ENCODE measurements around the gene TENM3.

TENM3 gene

DNA sequence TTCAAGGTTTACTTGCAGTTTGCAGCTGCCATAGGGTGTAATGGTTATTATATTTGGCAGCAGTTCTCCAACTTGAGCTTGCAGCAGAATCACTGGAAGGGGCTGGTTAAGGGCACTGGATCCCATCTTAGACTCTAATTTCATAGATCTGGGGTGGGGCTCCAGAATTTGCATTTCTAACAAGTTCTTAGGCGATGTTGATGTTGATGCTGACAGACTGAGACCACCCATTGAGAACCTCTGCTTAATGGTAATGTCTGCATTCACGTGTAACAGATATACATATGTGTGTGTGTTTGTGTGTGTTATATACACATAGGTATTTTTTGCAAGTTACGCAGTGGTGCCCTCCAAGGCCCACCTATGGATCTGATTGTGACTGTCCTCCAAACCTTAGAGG, 13.8 kb downstream of the TENM3 start:
- DNase-seq (ENCODE audit: low read depth) = no peak
- H3K4me3 ChIP-seq (ENCODE audit: control insufficient read depth, low read depth, low read length) = no peak overlapping the region
- TF ChIP-seq, protein P1, sequence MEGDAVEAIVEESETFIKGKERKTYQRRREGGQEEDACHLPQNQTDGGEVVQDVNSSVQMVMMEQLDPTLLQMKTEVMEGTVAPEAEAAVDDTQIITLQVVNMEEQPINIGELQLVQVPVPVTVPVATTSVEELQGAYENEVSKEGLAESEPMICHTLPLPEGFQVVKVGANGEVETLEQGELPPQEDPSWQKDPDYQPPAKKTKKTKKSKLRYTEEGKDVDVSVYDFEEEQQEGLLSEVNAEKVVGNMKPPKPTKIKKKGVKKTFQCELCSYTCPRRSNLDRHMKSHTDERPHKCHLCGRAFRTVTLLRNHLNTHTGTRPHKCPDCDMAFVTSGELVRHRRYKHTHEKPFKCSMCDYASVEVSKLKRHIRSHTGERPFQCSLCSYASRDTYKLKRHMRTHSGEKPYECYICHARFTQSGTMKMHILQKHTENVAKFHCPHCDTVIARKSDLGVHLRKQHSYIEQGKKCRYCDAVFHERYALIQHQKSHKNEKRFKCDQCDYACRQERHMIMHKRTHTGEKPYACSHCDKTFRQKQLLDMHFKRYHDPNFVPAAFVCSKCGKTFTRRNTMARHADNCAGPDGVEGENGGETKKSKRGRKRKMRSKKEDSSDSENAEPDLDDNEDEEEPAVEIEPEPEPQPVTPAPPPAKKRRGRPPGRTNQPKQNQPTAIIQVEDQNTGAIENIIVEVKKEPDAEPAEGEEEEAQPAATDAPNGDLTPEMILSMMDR (conservative IDR thresholded peaks at IDR 0.05; ENCODE audit: control insufficient read depth, insufficient read depth, low read depth, low read length) = no peak

DNA sequence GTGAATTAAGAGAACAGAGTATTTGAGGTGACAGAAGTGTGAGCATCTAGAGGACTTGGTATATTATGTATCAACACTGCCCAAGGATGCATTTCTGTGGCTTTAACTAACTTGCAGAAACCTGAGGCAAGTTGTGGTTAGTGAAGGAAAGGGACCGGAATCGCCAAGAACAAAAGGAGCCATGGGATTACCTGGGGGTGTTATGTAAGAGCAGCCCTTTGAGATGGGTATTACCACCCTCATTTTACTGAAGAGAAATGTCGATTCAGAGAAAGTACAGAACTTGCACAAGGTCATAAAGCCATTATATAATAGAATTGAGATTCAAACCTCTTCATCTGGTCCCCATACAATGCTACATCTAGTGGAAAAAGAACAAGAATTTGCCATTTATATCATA, 14.3 kb downstream of the TENM3 start:
- DNase-seq (ENCODE audit: low read depth) = no peak
- TF ChIP-seq, protein P1 (conservative IDR thresholded peaks at IDR 0.05; ENCODE audit: control insufficient read depth, insufficient read depth, low read depth, low read length) = no peak
- no peak overlapping the region for H3K4me3 ChIP-seq (ENCODE audit: control insufficient read depth, low read depth, low read length)

DNA sequence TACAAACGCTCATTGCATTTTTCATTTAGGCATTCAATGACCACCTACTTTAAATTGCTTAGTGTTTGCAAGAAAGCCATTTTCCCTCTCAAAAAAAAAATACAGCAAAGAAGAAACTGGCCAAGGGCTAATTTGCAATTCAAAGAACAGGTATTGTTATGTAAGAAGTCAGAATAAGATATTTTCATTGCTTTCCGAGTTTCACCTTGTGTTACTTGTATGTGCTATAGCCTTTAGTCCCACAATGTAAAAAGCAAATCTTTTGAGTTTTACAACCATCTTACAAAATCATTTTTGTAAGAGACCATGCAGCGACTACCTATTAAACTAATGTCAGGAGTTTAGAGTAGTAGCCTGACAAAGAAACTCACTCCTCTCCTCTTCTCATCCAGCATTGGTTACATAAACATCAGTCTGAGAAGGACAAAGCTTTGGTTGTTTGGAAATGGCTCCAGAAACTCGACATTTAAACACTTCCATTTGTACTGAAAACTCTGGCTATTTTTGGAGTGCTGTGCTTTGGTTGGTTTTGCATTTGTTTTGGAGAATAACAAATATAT, 15.3 kb downstream of the TENM3 start:
- no peak overlapping the region for H3K4me3 ChIP-seq (ENCODE audit: control insufficient read depth, low read depth, low read length)
- no peak for DNase-seq (ENCODE audit: low read depth)
- TF ChIP-seq, protein P1 (conservative IDR thresholded peaks at IDR 0.05; ENCODE audit: control insufficient read depth, insufficient read depth, low read depth, low read length) = no peak

DNA sequence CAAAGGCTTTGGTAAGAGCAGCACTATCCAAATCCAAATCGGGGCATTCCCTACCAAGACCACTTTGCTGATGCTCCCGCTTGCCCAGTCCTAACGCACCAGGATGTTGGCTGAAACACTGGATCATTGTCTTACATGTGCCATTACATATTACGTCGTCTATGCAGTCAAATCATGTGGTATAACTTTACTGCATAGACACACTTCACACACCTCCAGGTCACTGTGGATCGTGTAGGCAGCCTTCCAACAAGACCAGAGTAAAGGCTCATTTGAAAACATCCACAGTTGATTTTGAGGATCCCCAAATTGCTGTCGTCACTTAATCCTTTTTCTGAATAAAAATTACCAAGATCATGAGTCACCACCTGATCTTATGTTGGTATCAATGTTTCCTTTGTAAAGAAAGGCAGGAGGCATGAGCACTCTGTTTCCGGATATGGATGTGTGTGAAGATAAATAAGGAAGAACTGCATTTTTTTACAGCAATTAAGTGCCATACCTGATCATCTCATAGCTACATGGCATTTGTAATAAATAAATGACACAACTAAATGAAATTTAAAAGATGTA, 18.5 kb downstream of the TENM3 start:
- DNase-seq (ENCODE audit: low read depth) = no peak
- H3K4me3 ChIP-seq (ENCODE audit: control insufficient read depth, low read depth, low read length) = no peak overlapping the region
- TF ChIP-seq, protein P1 (conservative IDR thresholded peaks at IDR 0.05; ENCODE audit: control insufficient read depth, insufficient read depth, low read depth, low read length) = no peak

DNA sequence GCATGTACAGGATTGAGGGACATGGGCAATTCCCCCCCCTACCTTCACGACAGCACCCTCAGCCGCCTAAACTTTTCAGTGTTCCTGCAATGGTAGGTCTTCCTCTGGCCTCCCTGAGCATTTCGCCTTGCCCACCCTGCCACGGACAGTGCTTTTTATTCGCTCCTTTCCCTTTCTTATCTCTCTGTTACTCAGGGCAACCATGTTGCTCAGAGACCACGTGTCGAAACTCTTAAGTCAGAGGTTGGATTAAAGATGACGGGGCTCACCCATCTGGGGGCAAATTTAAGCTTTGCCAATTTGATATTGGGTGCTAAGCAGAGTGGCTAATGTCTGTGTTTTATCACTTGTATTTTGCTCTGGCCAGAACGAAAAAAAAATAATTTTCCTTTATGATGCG, 20.4 kb downstream of the TENM3 start:
- DNase-seq (ENCODE audit: low read depth) = no peak
- TF ChIP-seq, protein P1 (conservative IDR thresholded peaks at IDR 0.05; ENCODE audit: control insufficient read depth, insufficient read depth, low read depth, low read length) = no peak

DNA sequence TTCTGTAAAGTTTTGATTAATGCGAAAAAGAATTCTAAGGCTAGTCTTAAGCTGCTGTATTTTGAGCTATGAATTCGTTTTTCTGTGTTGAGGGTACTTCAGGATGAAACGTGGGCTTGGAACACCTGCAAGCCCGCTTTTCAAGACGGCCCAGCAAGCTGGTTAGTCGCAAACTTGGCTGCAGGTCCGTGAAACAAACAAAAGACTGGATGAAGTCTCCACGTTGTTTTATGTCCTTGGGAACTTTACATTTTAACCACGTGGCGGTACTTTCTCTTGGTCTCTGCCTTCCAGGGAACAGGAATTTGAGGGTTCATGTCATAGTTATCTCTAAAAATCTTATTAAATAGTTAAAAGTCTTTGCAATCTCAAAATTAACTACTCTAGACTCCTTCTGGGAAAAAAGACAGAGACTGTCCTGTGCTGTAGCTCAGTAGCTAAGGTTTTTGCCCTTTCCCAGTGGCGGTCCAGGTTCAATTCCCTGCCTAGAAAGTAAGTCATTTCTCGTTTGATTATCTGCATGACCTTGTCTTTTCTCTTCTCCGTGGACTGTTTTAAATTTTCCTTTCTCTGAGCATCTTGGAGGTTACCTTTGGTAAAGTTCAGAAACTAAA, 21.0 kb downstream of the TENM3 start:
- no peak for DNase-seq (ENCODE audit: low read depth)
- TF ChIP-seq, protein P1 (conservative IDR thresholded peaks at IDR 0.05; ENCODE audit: control insufficient read depth, insufficient read depth, low read depth, low read length) = no peak
- H3K4me3 ChIP-seq (ENCODE audit: control insufficient read depth, low read depth, low read length) = no peak overlapping the region

More for the DNA sequence above, 20.4 kb downstream of the TENM3 start:
- no peak overlapping the region for H3K4me3 ChIP-seq (ENCODE audit: control insufficient read depth, low read depth, low read length)

Measured in fibroblast of mammary gland (primary cell).